T-cell (primary cell): ENCODE data around the gene CYP27C1. TPM values are rescaled to one million over a fixed set of nuclear protein-coding genes. Genes with fewer than 3 reads are reported as not detected.
"Not testable (repeated sequence)": the region's sequence is repeated elsewhere in the genome, so short reads cannot be mapped to it uniquely, and the experiment has no call there.

Experiments
- ATAC-seq, 4 experiments: fragments of 200-7000 bp in 3 of 4; fragments of 150-1000 bp in 1 of 4; cut with Tn5 transposase; replicated peaks in 1 of 4; 1 replicate in 3 of 4; 2 replicates in 1 of 4; pipeline ENCODE4 v1.10.0; 2021; ENCODE audit warnings: moderate library complexity in 3 of 4, mild to moderate bottlenecking in 2 of 4, moderate number of reproducible peaks in 1 of 4
- CTCF ChIA-PET, 2 donors: fragments of 300-600 bp; sonication (Branson Sonifier 250); formaldehyde crosslinking; loops; one replicate each; lab custom pipeline; 2022; ENCODE audit warnings: antibody characterized with exemption in 2 of 2; lab: Charles Lee
- POLR2A ChIA-PET, 2 donors: fragments of 300-600 bp; sonication (Branson Sonifier 250); formaldehyde crosslinking; loops; one replicate each; lab custom pipeline; 2022; ENCODE audit warnings: antibody characterized with exemption in 2 of 2; lab: Charles Lee
- DNase-seq, 35 experiments: peaks; one replicate each; pipeline versions ENCODE4 v3.0.0 to v3.0.0-alpha.2; 2013 to 2023
- H3K27ac ChIP-seq: one replicate; pipeline ENCODE4 v1.5.1; 2013; ENCODE audit warnings: low read length
- H3K27me3 ChIP-seq, 2 experiments: replicated peaks in 1 of 2; 1 replicate in 1 of 2; 2 replicates in 1 of 2; pipeline versions ENCODE4 v1.6.1 to v1.7.0; 2013; ENCODE audit warnings: low read length in 1 of 2, mixed read lengths in 1 of 2; ENCODE audit not compliant: control insufficient read depth in 2 of 2, insufficient read depth in 2 of 2; ENCODE audit errors: extremely low read depth in 1 of 2
- H3K36me3 ChIP-seq, 2 donors: 1 replicate in 1 of 2; 2 replicates in 1 of 2; pipeline versions ENCODE4 v1.6.1 to v1.7.0; 2013; ENCODE audit warnings: low read length in 1 of 2; ENCODE audit not compliant: control insufficient read depth in 2 of 2, insufficient read depth in 1 of 2; ENCODE audit errors: extremely low read depth in 1 of 2
- H3K4me1 ChIP-seq, 2 experiments: 1 replicate in 1 of 2; 2 replicates in 1 of 2; pipeline versions ENCODE4 v1.6.1 to v1.7.0; 2013; ENCODE audit warnings: low read length in 2 of 2, mixed read lengths in 1 of 2; ENCODE audit not compliant: insufficient read depth in 2 of 2, control insufficient read depth in 1 of 2; ENCODE audit errors: extremely low read depth in 1 of 2
- H3K4me3 ChIP-seq, 2 donors: 1 replicate in 1 of 2; 2 replicates in 1 of 2; pipeline versions ENCODE4 v1.5.1 to v1.7.0; 2013; ENCODE audit warnings: mild to moderate bottlenecking in 2 of 2, low read length in 1 of 2, moderate library complexity in 1 of 2; ENCODE audit not compliant: control insufficient read depth in 1 of 2; ENCODE audit errors: extremely low read depth in 1 of 2
- H3K9me3 ChIP-seq: 2 replicates; pipeline ENCODE4 v1.7.0; 2013
- H3K27ac Mint-ChIP-seq, 2 donors: one replicate each; pipeline ENCODE4 v1.8.0; 2020 to 2021; ENCODE audit warnings: mild to moderate bottlenecking in 2 of 2, mixed read lengths in 2 of 2
- H3K27me3 Mint-ChIP-seq, 2 donors: one replicate each; pipeline ENCODE4 v1.8.0; 2021 to 2022; ENCODE audit warnings: mixed read lengths in 2 of 2
- H3K36me3 Mint-ChIP-seq: one replicate; pipeline ENCODE4 v1.8.0; 2021; ENCODE audit warnings: mixed read lengths
- H3K4me1 Mint-ChIP-seq, 3 donors: one replicate each; pipeline ENCODE4 v1.8.0; 2020 to 2022; ENCODE audit warnings: mixed read lengths in 3 of 3, mild to moderate bottlenecking in 1 of 3
- H3K4me3 Mint-ChIP-seq, 3 donors: one replicate each; pipeline ENCODE4 v1.8.0; 2020 to 2022; ENCODE audit warnings: mild to moderate bottlenecking in 3 of 3, mixed read lengths in 3 of 3, moderate library complexity in 3 of 3
- H3K9me3 Mint-ChIP-seq, 3 donors: one replicate each; pipeline ENCODE4 v1.8.0; 2020 to 2022; ENCODE audit warnings: mixed read lengths in 3 of 3
- WGBS: methylation state at CpG from one replicate; pipeline ENCODE4 v1.1.5; 2013; ENCODE audit warnings: missing lambda C conversion rate; ENCODE audit not compliant: insufficient coverage; 5-methylcytosine and 5-hydroxymethylcytosine counted together
- total RNA-seq, 35 experiments: library from RNA in 6 of 35; stranded (reverse) in 6 of 35; fragments of 120-200 nt in 1 of 35; gene quantifications; one replicate each; pipeline versions ENCODE4 v1.2.1 to v1.2.4 and lab custom pipeline; 2013 to 2026

The CYP27C1 gene
- total RNA-seq, 5 donors from 2014 or later (not counting 1 experiment from before 2014, with no cell fraction given), result 0.16 TPM; not detected in 4

- CTCF ChIA-PET, result no interaction called here
- POLR2A ChIA-PET, result no interaction called here
- Histone ChIP-seq H3K27me3 (peaks cover 16 to 52% of the 10 kb centered on the region in 2 experiments), H3K4me1 (peaks cover 10 to 19% of the 10 kb centered on the region in 2 experiments), H3K9me3 (no peaks in the 10 kb centered on the region), H3K4me3 (peak overlapping the region in 1 of 2 donors; percentile 54), H3K27ac (no peak overlapping the region), H3K36me3 (no peaks in the 10 kb centered on the region)
- Mint-ChIP-seq H3K27me3 (peaks cover 52 to 56% of the 10 kb centered on the region in 2 donors), H3K9me3 (peaks cover 4 to 7% (median 5%) of the 10 kb centered on the region in 3 donors), H3K4me1 (peaks cover 19 to 23% (median 21%) of the 10 kb centered on the region in 3 donors), H3K36me3 (no peaks in the 10 kb centered on the region), H3K27ac (no peak overlapping the region), H3K4me3 (peak overlapping the region; percentile 43 to 67 (median 54))
- WGBS, result 3% methylated on average over 29 of the region's 35 CpGs
- DNase-seq, result no peak
- ATAC-seq, result no peak
Measured at GRCh38 chr2:127218812-127219170, 1.3 kb downstream of the CYP27C1 start.

GRCh38 chr2:127217470-127218325 is 2.4 kb downstream of the CYP27C1 start:
- ChIA-PET CTCF (no interaction called here), POLR2A (interaction anchor here in 1 of 2 donors (0.6 kb wide), 1 partner anchor 181 kb away, joined by 4 read pairs; no protein-coding TSS in a partner anchor)
- H3K4me3 Mint-ChIP-seq, result peak overlapping the region in 1 of 3 donors; percentile 67

GRCh38 chr2:127216593-127216992 is 3.5 kb downstream of the CYP27C1 start:
- H3K4me3 ChIP-seq, result no peak overlapping the region
- Mint-ChIP-seq H3K9me3 (peaks cover 4 to 7% (median 5%) of the 10 kb centered on the region in 3 donors), H3K27me3 (peaks cover 57 to 60% of the 10 kb centered on the region in 2 donors), H3K27ac (no peak overlapping the region), H3K4me3 (no peak overlapping the region), H3K4me1 (peaks cover 19 to 23% (median 21%) of the 10 kb centered on the region in 3 donors), H3K36me3 (no peaks in the 10 kb centered on the region)
- H3K27me3 ChIP-seq, result peaks cover 16 to 38% of the 10 kb centered on the region in 2 experiments
- no peak for DNase-seq
- POLR2A ChIA-PET, result no interaction called here
- CTCF ChIA-PET, result no interaction called here
- no peak overlapping the region for H3K27ac ChIP-seq
- no CpG with 5 or more reads among the region's 1 CpG for WGBS
- peaks cover 10 to 19% of the 10 kb centered on the region in 2 experiments for H3K4me1 ChIP-seq
- no peak for ATAC-seq
- no peaks in the 10 kb centered on the region for H3K36me3 ChIP-seq
- no peaks in the 10 kb centered on the region for H3K9me3 ChIP-seq

More at GRCh38 chr2:127217470-127218325, 2.4 kb downstream of the CYP27C1 start:
- H3K36me3 ChIP-seq, result no peaks in the 10 kb centered on the region
- H3K9me3 ChIP-seq, result no peaks in the 10 kb centered on the region
- 94% methylated on average over 3 of the region's 14 CpGs for WGBS
- Mint-ChIP-seq H3K36me3 (no peaks in the 10 kb centered on the region), H3K27ac (no peak overlapping the region), H3K9me3 (peaks cover 4 to 7% (median 5%) of the 10 kb centered on the region in 3 donors), H3K4me1 (peaks cover 19 to 23% (median 21%) of the 10 kb centered on the region in 3 donors), H3K27me3 (peaks cover 52 to 55% of the 10 kb centered on the region in 2 donors)
- DNase-seq, result no peak
- H3K27ac ChIP-seq, result no peak overlapping the region
- H3K27me3 ChIP-seq, result peaks cover 16 to 46% of the 10 kb centered on the region in 2 experiments
- H3K4me3 ChIP-seq, result no peak overlapping the region
- ATAC-seq, result no peak
- peaks cover 10 to 19% of the 10 kb centered on the region in 2 experiments for H3K4me1 ChIP-seq

DNA sequence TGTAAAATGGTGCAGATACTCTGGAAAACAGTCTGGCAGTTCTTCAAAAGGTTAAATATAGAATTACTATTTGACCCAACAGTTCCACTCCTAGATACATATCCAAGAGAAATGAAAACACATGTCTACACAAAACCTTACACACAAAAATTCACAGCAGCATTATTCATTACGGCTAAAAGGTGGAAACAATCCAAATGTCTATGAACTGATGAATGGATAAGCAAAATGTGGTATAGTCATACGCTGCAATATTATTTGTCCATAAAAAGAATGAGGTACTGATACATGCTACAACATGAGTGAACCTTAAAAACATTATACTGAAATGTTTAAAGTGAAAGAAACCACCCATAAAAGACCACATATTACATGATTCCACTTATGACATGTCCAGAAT is 4.0 kb downstream of the CYP27C1 start:
- CTCF ChIA-PET, result no interaction called here
- DNase-seq (no peak), ATAC-seq (no peak)
- Mint-ChIP-seq H3K36me3 (no peaks in the 10 kb centered on the region), H3K27ac (no peak overlapping the region), H3K4me1 (peaks cover 19 to 23% (median 21%) of the 10 kb centered on the region in 3 donors), H3K27me3 (peaks cover 57 to 58% of the 10 kb centered on the region in 2 donors), H3K9me3 (peaks cover 4 to 7% (median 5%) of the 10 kb centered on the region in 3 donors), H3K4me3 (no peak overlapping the region)
- Histone ChIP-seq H3K36me3 (no peaks in the 10 kb centered on the region), H3K9me3 (no peaks in the 10 kb centered on the region), H3K4me3 (no peak overlapping the region), H3K27ac (no peak overlapping the region), H3K4me1 (peaks cover 10 to 19% of the 10 kb centered on the region in 2 experiments), H3K27me3 (peaks cover 16 to 33% of the 10 kb centered on the region in 2 experiments)
- WGBS, result no CpG with 5 or more reads among the region's 2 CpGs
- POLR2A ChIA-PET, result no interaction called here

DNA sequence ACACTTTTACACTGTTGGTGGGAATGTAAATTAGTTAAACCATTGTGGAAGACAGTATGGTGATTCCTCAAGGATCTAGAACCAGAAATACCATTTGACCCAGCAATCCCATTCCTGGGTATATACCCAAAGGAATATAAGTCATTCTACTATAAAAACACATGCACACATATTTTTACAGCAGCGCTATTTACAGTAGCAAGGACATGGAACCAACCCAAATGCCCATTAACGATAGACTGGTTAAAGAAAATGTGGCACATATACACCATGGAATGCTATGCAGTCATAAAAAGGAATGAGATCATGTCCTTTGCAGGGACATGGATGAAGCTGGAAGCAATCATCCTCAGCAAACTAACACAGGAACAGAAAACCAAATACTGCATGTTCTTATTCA is 5.9 kb downstream of the CYP27C1 start:
- ATAC-seq, POLR2A ChIA-PET, H3K36me3 ChIP-seq, H3K4me1 ChIP-seq, H3K27ac ChIP-seq, H3K36me3 Mint-ChIP-seq, DNase-seq, H3K9me3 ChIP-seq, H3K9me3 Mint-ChIP-seq, H3K4me3 ChIP-seq, CTCF ChIA-PET, H3K4me3 Mint-ChIP-seq, H3K27ac Mint-ChIP-seq: not testable (repeated sequence)
- Mint-ChIP-seq H3K4me1 (peaks cover 10 to 14% (median 11%) of the 10 kb centered on the region in 3 donors), H3K27me3 (peaks cover 63 to 64% of the 10 kb centered on the region in 2 donors)
- no CpG with 5 or more reads among the region's 2 CpGs for WGBS
- H3K27me3 ChIP-seq, result peaks cover 11 to 20% of the 10 kb centered on the region in 2 experiments

GRCh38 chr2:127208313-127208712 is 11.8 kb downstream of the CYP27C1 start:
- Histone ChIP-seq H3K4me3 (no peak overlapping the region), H3K4me1 (no peaks in the 10 kb centered on the region), H3K27ac (no peak overlapping the region), H3K36me3 (no peaks in the 10 kb centered on the region), H3K9me3 (no peaks in the 10 kb centered on the region), H3K27me3 (peaks cover 0 to 23% of the 10 kb centered on the region in 2 experiments)
- H3K4me1 Mint-ChIP-seq, result no peaks in the 10 kb centered on the region
- H3K9me3 Mint-ChIP-seq, result no peaks in the 10 kb centered on the region
- ATAC-seq (no peak), DNase-seq (no peak)
- no peaks in the 10 kb centered on the region for H3K36me3 Mint-ChIP-seq
- 77% methylated on average over 3 of the region's 4 CpGs for WGBS
- H3K4me3 Mint-ChIP-seq, result no peak overlapping the region
- no peak overlapping the region for H3K27ac Mint-ChIP-seq
- H3K27me3 Mint-ChIP-seq, result peaks cover 45 to 53% of the 10 kb centered on the region in 2 donors
- CTCF ChIA-PET, result no interaction called here
- POLR2A ChIA-PET, result no interaction called here
